Right forelimb (tissue), 1 donor: Measurements from ENCODE around the gene EFCAB11.

Experiments used
- DNase-seq: peaks from one replicate; pipeline ENCODE4 v3.0.0-alpha.2; 2018

The EFCAB11 gene

GRCh38 chr14:89760086-89760485 is 194.4 kb downstream of the EFCAB11 start:
- DNase-seq, result no peak

GRCh38 chr14:89757313-89757939 is 197.1 kb downstream of the EFCAB11 start:
- DNase-seq, result no peak

- DNase-seq, result no peak
These were observed 198.7 kb downstream of the EFCAB11 start for GRCh38 chr14:89755816-89756215.

GRCh38 chr14:89753828-89754412 is 200.6 kb downstream of the EFCAB11 start:
- DNase-seq, result no peak

- no peak for DNase-seq
These were observed 203.6 kb downstream of the EFCAB11 start for GRCh38 chr14:89750908-89751392.

- no peak for DNase-seq
These were observed 204.2 kb downstream of the EFCAB11 start for GRCh38 chr14:89750281-89750755.

- DNase-seq, result no peak
These were observed 206.5 kb downstream of the EFCAB11 start for GRCh38 chr14:89748004-89748403.

GRCh38 chr14:89747126-89747525 is 207.4 kb downstream of the EFCAB11 start:
- no peak for DNase-seq

GRCh38 chr14:89746654-89747053 is 207.9 kb downstream of the EFCAB11 start:
- DNase-seq, result no peak

- DNase-seq, result no peak
These were observed 208.4 kb downstream of the EFCAB11 start for GRCh38 chr14:89746135-89746534.
